Measurements from ENCODE around the gene ESPNL. TPM values are rescaled to one million over a fixed set of nuclear protein-coding genes. Genes with fewer than 3 reads are reported as not detected.

The ESPNL gene
- total RNA-seq, 1 experiment from 2014 or later: 1.1 TPM

- no peak for TF ChIP-seq TEAD1 (CRISPR knock-in tag; IDR thresholded peaks at IDR 0.05)
These were observed 51.6 kb downstream of the ESPNL start (continued) for GRCh38 chr2:238151628-238152235.

GRCh38 chr2:238152771-238153688 is 52.9 kb downstream of the ESPNL start:
- CTCF ChIA-PET: interaction anchor here (0.5 to 5.8 kb wide), 6 partner anchors 10 to 277 kb away, joined by 3 to 36 read pairs (median 6); no protein-coding TSS in a partner anchor

DNA sequence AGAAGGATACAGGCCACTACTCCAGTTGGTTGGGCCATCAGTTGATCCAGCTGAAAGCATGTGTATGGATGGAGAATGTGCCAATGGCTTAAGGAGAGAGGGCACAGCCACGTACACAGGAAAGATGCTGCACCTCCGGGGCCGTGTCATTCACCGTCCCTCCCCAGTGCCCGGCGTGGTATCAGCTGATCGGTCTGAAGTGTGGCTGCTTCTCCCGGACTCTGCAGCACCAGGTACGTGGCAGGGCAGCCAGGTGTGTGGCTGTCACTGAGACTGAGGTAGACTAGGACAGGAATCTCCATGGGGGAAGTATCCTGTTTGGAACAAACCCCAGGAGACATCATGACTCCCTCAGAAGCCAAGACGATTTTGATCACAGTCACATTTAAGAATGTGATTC is 54.4 kb downstream of the ESPNL start:
- ChIA-PET CTCF (interaction anchor here (0.7 to 5.8 kb wide), 2 partner anchors 15 to 109 kb away, joined by 3 to 36 read pairs; no protein-coding TSS in a partner anchor), POLR2A (no interaction called here)
- no peak overlapping the region for H3K27ac Mint-ChIP-seq
- peaks cover 14% of the 10 kb centered on the region for H3K4me1 Mint-ChIP-seq
- H3K27me3 Mint-ChIP-seq (ENCODE audit: low read depth): peaks cover 13% of the 10 kb centered on the region
- TF ChIP-seq ZNF232 (CRISPR knock-in tag; IDR thresholded peaks at IDR 0.05) (no peak), ELF4 (CRISPR knock-in tag; IDR thresholded peaks at IDR 0.05; ENCODE audit: low read depth) (no peak), ZNF396 (CRISPR knock-in tag; IDR thresholded peaks at IDR 0.05; ENCODE audit: borderline replicate concordance) (no peak)
- no peak for DNase-seq (ENCODE audit: low spot score)
- no peak overlapping the region for H3K4me3 Mint-ChIP-seq
- peaks cover 8% of the 10 kb centered on the region for H3K9me3 Mint-ChIP-seq
- no peak for ATAC-seq
- no peaks in the 10 kb centered on the region for H3K36me3 Mint-ChIP-seq

More at GRCh38 chr2:238152771-238153688, 52.9 kb downstream of the ESPNL start:
- H3K4me1 Mint-ChIP-seq: 0 out of 2 replicates have a peak, but pooled peaks cover 10% of the 10 kb centered on the region
- no peak overlapping the region for H3K4me3 Mint-ChIP-seq
- no peak for ATAC-seq
- no peak overlapping the region for H3K27ac Mint-ChIP-seq
- DNase-seq (ENCODE audit: low spot score): peak; percentile 64
- no peaks in the 10 kb centered on the region for H3K36me3 Mint-ChIP-seq
- peaks cover 8% of the 10 kb centered on the region for H3K9me3 Mint-ChIP-seq
- POLR2A ChIA-PET: interaction anchor here (0.6 kb wide), 1 partner anchor 218 kb away, joined by 3 read pairs; no protein-coding TSS in a partner anchor
- peaks cover 8% of the 10 kb centered on the region for H3K27me3 Mint-ChIP-seq (ENCODE audit: low read depth)
- TF ChIP-seq MAX (CRISPR knock-in tag; IDR thresholded peaks at IDR 0.05) (no peak), ZBTB43 (CRISPR knock-in tag; IDR thresholded peaks at IDR 0.05) (no peak), CTCF (IDR thresholded peaks at IDR 0.05) (peak; percentile 32; the same call in 1 of the 2 replicates)
- TF ChIP-seq, protein P1, sequence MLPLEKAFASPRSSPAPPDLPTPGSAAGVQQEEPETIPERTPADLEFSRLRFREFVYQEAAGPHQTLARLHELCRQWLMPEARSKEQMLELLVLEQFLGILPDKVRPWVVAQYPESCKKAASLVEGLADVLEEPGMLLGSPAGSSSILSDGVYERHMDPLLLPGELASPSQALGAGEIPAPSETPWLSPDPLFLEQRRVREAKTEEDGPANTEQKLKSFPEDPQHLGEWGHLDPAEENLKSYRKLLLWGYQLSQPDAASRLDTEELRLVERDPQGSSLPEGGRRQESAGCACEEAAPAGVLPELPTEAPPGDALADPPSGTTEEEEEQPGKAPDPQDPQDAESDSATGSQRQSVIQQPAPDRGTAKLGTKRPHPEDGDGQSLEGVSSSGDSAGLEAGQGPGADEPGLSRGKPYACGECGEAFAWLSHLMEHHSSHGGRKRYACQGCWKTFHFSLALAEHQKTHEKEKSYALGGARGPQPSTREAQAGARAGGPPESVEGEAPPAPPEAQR (CRISPR knock-in tag; IDR thresholded peaks at IDR 0.05): no peak

- ChIA-PET CTCF (interaction anchor here (1.4 kb wide), 1 partner anchor 28 kb away, joined by 3 read pairs; no protein-coding TSS in a partner anchor), POLR2A (no interaction called here)
- no peak for ATAC-seq
These were observed 55.1 kb downstream of the ESPNL start for GRCh38 chr2:238155051-238155760.

More at GRCh38 chr2:238155051-238155760, 55.1 kb downstream of the ESPNL start:
- no peak for TF ChIP-seq RORB (CRISPR knock-in tag; IDR thresholded peaks at IDR 0.05)
- TF ChIP-seq GRHL2 (CRISPR knock-in tag; IDR thresholded peaks at IDR 0.05; ENCODE audit: insufficient replicate concordance, severe bottlenecking): no peak
- TF ChIP-seq TEAD1 (CRISPR knock-in tag; IDR thresholded peaks at IDR 0.05): no peak
- peaks cover 8% of the 10 kb centered on the region for H3K9me3 Mint-ChIP-seq
- peaks cover 19% of the 10 kb centered on the region for H3K27me3 Mint-ChIP-seq (ENCODE audit: low read depth)
- H3K4me3 Mint-ChIP-seq: no peak overlapping the region
- no peaks in the 10 kb centered on the region for H3K36me3 Mint-ChIP-seq
- peaks cover 15% of the 10 kb centered on the region for H3K4me1 Mint-ChIP-seq
- DNase-seq (ENCODE audit: low spot score): no peak
- H3K27ac Mint-ChIP-seq: no peak overlapping the region

Measured in WTC11 (cell line).